SK-N-SH (cell line): ENCODE data around the gene RB1.

Source experiments
- CHD2 ChIP-seq: fragments of 150-350 bp; IDR thresholded peaks from 2 replicates; pipeline ENCODE4 v1.6.1; 2018; ENCODE audit warnings: low read length; ENCODE audit not compliant: partially characterized antibody
- EP300 ChIP-seq, 2 experiments: IDR thresholded peaks; 2 replicates each; pipeline versions ENCODE4 v1.4.0 to v1.6.1; 2012; ENCODE audit warnings: borderline replicate concordance in 1 of 2, low read depth in 1 of 2, low read length in 1 of 2
- JUND ChIP-seq: IDR thresholded peaks from 2 replicates; pipeline ENCODE4 v1.4.0; 2012
- POLR2AphosphoS5 ChIP-seq: IDR thresholded peaks from 2 replicates; pipeline ENCODE4 v1.6.1; 2012; ENCODE audit warnings: low read depth, low read length
- RAD21 ChIP-seq: IDR thresholded peaks from 2 replicates; pipeline ENCODE4 v1.6.1; 2012; ENCODE audit warnings: mild to moderate bottlenecking, low read length
- TF ChIP-seq, protein P1 (sequence below): fragments of 200-600 bp; sonication (generic); IDR thresholded peaks from 2 replicates; pipeline ENCODE4 v1.6.1; 2017; ENCODE audit warnings: antibody characterized with exemption, mild to moderate bottlenecking, moderate library complexity

DNA sequence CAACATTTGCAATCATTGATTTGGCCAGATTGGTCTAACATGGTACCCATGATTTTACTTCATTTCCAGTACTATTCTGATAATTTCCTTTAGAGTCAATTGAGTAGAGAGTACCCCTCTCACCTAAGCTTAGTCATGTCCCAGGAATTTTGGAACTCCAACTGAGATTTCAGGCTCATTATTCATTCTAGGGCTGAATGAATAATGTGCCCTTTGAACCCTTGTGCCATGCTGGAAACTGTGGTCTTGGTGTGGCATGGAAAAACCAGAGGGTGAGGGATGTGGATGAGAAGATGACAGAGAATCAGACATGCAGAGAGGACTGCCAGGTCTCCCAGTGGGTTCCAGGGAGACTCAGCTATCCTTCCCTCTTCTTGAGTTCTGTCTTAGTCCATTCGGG, 40.4 kb upstream of the RB1 start:
- TF ChIP-seq RAD21 (no peak), EP300 (IDR thresholded peaks at IDR 0.05; ENCODE audit: borderline replicate concordance in 1 of 2, low read depth in 1 of 2, low read length in 1 of 2) (no peak), CHD2 (no peak), JUND (no peak), POLR2AphosphoS5 (no peak)
- TF ChIP-seq, protein P1, sequence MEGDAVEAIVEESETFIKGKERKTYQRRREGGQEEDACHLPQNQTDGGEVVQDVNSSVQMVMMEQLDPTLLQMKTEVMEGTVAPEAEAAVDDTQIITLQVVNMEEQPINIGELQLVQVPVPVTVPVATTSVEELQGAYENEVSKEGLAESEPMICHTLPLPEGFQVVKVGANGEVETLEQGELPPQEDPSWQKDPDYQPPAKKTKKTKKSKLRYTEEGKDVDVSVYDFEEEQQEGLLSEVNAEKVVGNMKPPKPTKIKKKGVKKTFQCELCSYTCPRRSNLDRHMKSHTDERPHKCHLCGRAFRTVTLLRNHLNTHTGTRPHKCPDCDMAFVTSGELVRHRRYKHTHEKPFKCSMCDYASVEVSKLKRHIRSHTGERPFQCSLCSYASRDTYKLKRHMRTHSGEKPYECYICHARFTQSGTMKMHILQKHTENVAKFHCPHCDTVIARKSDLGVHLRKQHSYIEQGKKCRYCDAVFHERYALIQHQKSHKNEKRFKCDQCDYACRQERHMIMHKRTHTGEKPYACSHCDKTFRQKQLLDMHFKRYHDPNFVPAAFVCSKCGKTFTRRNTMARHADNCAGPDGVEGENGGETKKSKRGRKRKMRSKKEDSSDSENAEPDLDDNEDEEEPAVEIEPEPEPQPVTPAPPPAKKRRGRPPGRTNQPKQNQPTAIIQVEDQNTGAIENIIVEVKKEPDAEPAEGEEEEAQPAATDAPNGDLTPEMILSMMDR, result no peak
